Stomach (tissue), 9 donors: ENCODE data around the gene DNAH10. TPM values are rescaled to one million over a fixed set of nuclear protein-coding genes. Genes with fewer than 3 reads are reported as not detected.

Experiments used
- DNase-seq, 2 donors: peaks; one replicate each; pipeline versions ENCODE4 v3.0.0 to v3.0.0-alpha.2; 2013 to 2019
- H3K27ac ChIP-seq, 5 donors: fragments of 200-600 bp in 4 of 5; sonication (generic) in 4 of 5; one replicate each; pipeline ENCODE4 v1.5.1; 2013 to 2019; ENCODE audit warnings: mild to moderate bottlenecking in 1 of 5, moderate library complexity in 1 of 5
- H3K27me3 ChIP-seq, 3 donors: fragments of 200-600 bp; sonication (generic); one replicate each; pipeline ENCODE4 v1.5.1; 2017 to 2019; ENCODE audit warnings: mixed run types in 1 of 3
- H3K36me3 ChIP-seq, 4 donors: fragments of 200-600 bp; sonication (generic); 1 replicate in 3 of 4; 2 replicates in 1 of 4; pipeline ENCODE4 v1.5.1; 2016 to 2019
- H3K4me1 ChIP-seq, 4 donors: fragments of 200-600 bp; sonication (generic); one replicate each; pipeline ENCODE4 v1.5.1; 2016 to 2019
- H3K4me3 ChIP-seq, 4 donors: fragments of 200-600 bp; sonication (generic) in 3 of 4; one replicate each; pipeline ENCODE4 v1.5.1; 2016 to 2019; ENCODE audit warnings: mild to moderate bottlenecking in 1 of 4
- H3K9me3 ChIP-seq, 4 donors: fragments of 200-600 bp; sonication (generic); one replicate each; pipeline ENCODE4 v1.5.1; 2016 to 2019
- EP300 ChIP-seq: sonication (generic); formaldehyde crosslinking; IDR thresholded peaks from one replicate; pipeline ENCODE4 v1.6.1; 2017; ENCODE audit warnings: antibody characterized with exemption
- POLR2A ChIP-seq, 4 donors: fragments of 450-650 bp; IDR thresholded peaks; one replicate each; pipeline ENCODE4 v1.6.1; 2016; ENCODE audit warnings: antibody characterized with exemption in 4 of 4, control low read depth in 2 of 4, mild to moderate bottlenecking in 1 of 4, moderate library complexity in 1 of 4
- POLR2AphosphoS5 ChIP-seq, 3 donors: sonication (generic); formaldehyde crosslinking; IDR thresholded peaks; one replicate each; pipeline ENCODE4 v1.6.1; 2016; ENCODE audit warnings: antibody characterized with exemption in 3 of 3
- WGBS, 5 donors: extraction: QIAGEN DNeasy Blood & Tissue Kit in 3 of 5; methylation state at CpG; one replicate each; pipeline versions ENCODE4 v1.1.5 to v1.1.7; 2013 to 2018; 5-methylcytosine and 5-hydroxymethylcytosine counted together
- intact Hi-C: fragments of 100-400 bp; cut with DNase I; formaldehyde crosslinking; loops from one replicate; pipeline ENCODE4 v1.15.1; 2023; ENCODE audit warnings: low total_unique reads
- polyA plus RNA-seq, 3 donors: library from polyadenylated mRNA; stranded (reverse); fragments of 200-250 nt; gene quantifications; one replicate each; pipeline ENCODE4 v1.2.3, GENCODE V29; 2013
- total RNA-seq, 5 donors: library from RNA; depleted of rRNA; stranded (reverse); fragments of >200 nt; gene quantifications; one replicate each; pipeline versions ENCODE4 v1.1.0 to v1.2.3, GENCODE V29; 2014 to 2016
- TF ChIP-seq, protein P1 (sequence below), 7 experiments: fragments of 450-650 bp in 4 of 7; fragments of 200-600 bp in 3 of 7; sonication (generic) in 3 of 7; IDR thresholded peaks; one replicate each; pipeline ENCODE4 v1.5.1; 2016 to 2019; ENCODE audit warnings: antibody characterized with exemption in 7 of 7, control low read depth in 2 of 7, mild to moderate bottlenecking in 1 of 7
- donor health status: healthy with polysubstance abuse.
- donor health status: Bipolar disorder and iron deficiency.
- donor health status: healthy.

DNAH10 gene
- total and polyA plus RNA-seq, 8 donors = under 0.01 to 0.92 (median 0.15) TPM; not detected in 3

DNA sequence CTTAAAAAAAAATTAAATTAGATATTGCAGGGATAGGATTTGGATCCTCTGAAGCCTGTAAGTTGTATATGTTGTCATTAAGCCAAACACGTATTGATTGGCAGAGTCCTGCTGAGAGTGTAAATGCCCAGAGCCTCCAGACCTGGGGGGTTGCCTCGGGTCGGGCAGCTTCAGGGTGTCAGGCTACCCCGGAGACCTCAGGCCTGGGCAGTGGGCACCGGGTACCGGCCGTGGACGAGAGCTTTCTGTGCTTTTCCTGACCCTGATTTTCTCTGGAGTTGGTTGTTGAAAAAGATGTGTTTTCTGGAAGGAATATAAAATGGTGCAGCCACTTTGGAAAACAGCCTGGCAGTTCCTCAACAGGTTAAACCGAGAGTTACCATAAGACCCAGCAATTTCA lies 96.1 kb downstream of the DNAH10 start:
- no peaks in the 10 kb centered on the region for H3K9me3 ChIP-seq
- H3K27me3 ChIP-seq = peaks cover 0 to 32% (median 0%) of the 10 kb centered on the region in 3 donors
- no peaks in the 10 kb centered on the region for H3K4me1 ChIP-seq
- TF ChIP-seq, protein P1, sequence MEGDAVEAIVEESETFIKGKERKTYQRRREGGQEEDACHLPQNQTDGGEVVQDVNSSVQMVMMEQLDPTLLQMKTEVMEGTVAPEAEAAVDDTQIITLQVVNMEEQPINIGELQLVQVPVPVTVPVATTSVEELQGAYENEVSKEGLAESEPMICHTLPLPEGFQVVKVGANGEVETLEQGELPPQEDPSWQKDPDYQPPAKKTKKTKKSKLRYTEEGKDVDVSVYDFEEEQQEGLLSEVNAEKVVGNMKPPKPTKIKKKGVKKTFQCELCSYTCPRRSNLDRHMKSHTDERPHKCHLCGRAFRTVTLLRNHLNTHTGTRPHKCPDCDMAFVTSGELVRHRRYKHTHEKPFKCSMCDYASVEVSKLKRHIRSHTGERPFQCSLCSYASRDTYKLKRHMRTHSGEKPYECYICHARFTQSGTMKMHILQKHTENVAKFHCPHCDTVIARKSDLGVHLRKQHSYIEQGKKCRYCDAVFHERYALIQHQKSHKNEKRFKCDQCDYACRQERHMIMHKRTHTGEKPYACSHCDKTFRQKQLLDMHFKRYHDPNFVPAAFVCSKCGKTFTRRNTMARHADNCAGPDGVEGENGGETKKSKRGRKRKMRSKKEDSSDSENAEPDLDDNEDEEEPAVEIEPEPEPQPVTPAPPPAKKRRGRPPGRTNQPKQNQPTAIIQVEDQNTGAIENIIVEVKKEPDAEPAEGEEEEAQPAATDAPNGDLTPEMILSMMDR (IDR thresholded peaks at IDR 0.05) = no peak
- no peak for TF ChIP-seq POLR2A (IDR thresholded peaks at IDR 0.05)
- TF ChIP-seq EP300 = no peak
- no peak for TF ChIP-seq POLR2AphosphoS5 (IDR thresholded peaks at IDR 0.05)
- no peak overlapping the region for H3K27ac ChIP-seq
- DNase-seq = no peak
- 74 to 81% (median 77%) methylated on average over 9 of the region's 9 CpGs for WGBS, 5 donors
- H3K4me3 ChIP-seq = no peak overlapping the region
- H3K36me3 ChIP-seq = no peaks in the 10 kb centered on the region
- intact Hi-C loops = no loop called here

DNA sequence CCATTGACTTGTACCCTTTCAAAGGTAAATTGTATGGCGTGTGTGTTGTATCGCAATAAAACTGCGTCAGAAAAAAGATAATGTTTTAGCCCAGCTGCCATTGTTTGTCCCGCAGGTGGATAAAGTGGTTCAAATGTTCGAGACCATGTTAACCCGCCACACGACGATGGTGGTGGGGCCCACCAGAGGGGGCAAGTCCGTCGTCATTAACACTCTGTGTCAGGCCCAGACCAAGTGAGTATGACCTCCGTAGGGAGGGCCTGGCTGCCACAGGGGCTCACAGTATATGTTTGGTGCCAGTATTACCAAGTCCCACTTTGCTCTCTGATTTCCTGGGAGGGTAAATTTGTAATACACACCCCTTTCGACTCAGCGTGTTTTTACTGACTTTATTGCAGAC lies 96.9 kb downstream of the DNAH10 start:
- Histone ChIP-seq H3K36me3 (no peaks in the 10 kb centered on the region), H3K4me3 (no peak overlapping the region), H3K27ac (no peak overlapping the region), H3K9me3 (no peaks in the 10 kb centered on the region), H3K4me1 (no peaks in the 10 kb centered on the region), H3K27me3 (peaks cover 0 to 32% (median 0%) of the 10 kb centered on the region in 3 donors)
- no peak for DNase-seq
- no peak for TF ChIP-seq EP300
- TF ChIP-seq, protein P1 (IDR thresholded peaks at IDR 0.05) = no peak
- no peak for TF ChIP-seq POLR2AphosphoS5 (IDR thresholded peaks at IDR 0.05)
- no peak for TF ChIP-seq POLR2A (IDR thresholded peaks at IDR 0.05)
- intact Hi-C loops = no loop called here
- WGBS, 5 donors = 70 to 77% (median 72%) methylated on average over 13 of the region's 13 CpGs

DNA sequence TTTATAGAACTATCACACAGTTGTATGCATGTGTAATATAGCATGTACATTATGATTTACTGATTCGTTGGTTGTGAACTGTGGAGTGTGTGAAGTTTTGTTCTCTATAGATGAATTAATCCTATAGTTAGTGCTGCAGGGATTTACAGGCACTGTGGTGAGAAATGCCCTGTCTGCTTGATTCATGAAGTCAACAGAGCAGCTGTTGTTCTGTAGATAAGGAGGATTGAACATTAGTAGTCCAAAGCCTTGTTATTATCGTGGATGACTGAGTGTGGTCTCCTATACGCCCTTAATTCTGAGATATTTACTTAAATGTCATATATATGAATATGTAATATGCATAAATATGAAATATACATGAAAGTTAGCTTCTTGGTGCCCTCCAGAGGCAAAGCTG lies 98.3 kb downstream of the DNAH10 start:
- Histone ChIP-seq H3K27ac (no peak overlapping the region), H3K4me3 (no peak overlapping the region), H3K27me3 (peaks cover 0 to 22% (median 0%) of the 10 kb centered on the region in 3 donors), H3K9me3 (no peaks in the 10 kb centered on the region), H3K4me1 (no peaks in the 10 kb centered on the region), H3K36me3 (no peaks in the 10 kb centered on the region)
- WGBS, 5 donors = 20 to 36% (median 31%) methylated on average over 3 of the region's 3 CpGs
- no peak for DNase-seq
- no peak for TF ChIP-seq POLR2A (IDR thresholded peaks at IDR 0.05)
- no peak for TF ChIP-seq POLR2AphosphoS5 (IDR thresholded peaks at IDR 0.05)
- TF ChIP-seq EP300 = no peak
- TF ChIP-seq, protein P1 (IDR thresholded peaks at IDR 0.05) = no peak
- intact Hi-C loops = no loop called here

DNA sequence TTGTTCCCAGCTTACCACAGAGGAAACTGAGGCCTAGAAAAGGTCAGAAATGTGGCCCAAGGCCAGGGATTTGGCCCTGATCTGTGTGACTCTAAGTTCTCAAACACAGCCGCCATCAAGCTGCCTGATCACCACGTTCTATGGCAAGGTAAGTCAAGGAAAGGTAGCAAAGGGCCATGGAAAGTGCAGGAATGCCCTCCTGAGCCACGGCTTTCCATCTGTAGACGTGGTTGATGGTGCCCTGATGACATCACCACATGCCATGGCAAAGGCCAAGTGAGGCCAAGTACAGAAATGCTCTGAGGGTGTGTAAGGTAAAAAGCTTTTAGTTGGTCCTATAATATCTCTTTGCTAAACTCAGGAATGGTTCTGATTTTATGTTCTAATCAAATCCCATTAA lies 99.3 kb downstream of the DNAH10 start:
- DNase-seq = no peak
- Histone ChIP-seq H3K36me3 (no peaks in the 10 kb centered on the region), H3K27me3 (peaks cover 0 to 19% (median 0%) of the 10 kb centered on the region in 3 donors), H3K4me3 (no peak overlapping the region), H3K4me1 (no peaks in the 10 kb centered on the region), H3K9me3 (no peaks in the 10 kb centered on the region), H3K27ac (no peak overlapping the region)
- no peak for TF ChIP-seq EP300
- TF ChIP-seq POLR2A (IDR thresholded peaks at IDR 0.05) = no peak
- no peak for TF ChIP-seq POLR2AphosphoS5 (IDR thresholded peaks at IDR 0.05)
- TF ChIP-seq, protein P1 (IDR thresholded peaks at IDR 0.05) = no peak
- intact Hi-C loops = no loop called here
- WGBS, 5 donors = 71 to 80% (median 78%) methylated on average over 4 of the region's 4 CpGs
